ENCODE measurements around the gene SRRM5. TPM values are rescaled to one million over a fixed set of nuclear protein-coding genes. Genes with fewer than 3 reads are reported as not detected.

SRRM5 gene
- total RNA-seq, 4 donors from 2014 or later: 1.2 to 2.7 (median 2.5) TPM; not detected in 1

DNA sequence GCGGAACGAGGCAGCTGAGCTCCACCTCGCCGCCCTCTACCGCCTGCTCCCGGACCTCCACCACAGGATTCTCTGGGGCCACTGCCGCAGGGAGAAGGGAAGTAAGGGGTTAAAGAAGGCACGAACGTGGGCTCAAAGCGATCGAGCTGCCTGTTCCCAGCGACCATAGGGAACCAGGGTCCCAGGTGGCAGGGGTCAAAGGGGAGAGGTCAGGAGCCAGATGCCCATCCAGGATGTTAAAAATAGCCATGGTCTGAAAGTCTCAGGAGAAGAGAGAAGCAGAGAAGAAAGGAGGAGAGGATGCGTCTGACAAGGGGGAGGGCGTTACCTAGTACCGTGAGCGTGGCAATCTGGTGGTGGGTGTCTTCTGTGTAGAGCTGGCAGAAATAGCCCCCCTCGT, 14.9 kb downstream of the SRRM5 start:
- Histone ChIP-seq H3K36me3 (no peaks in the 10 kb centered on the region), H3K4me1 (no peaks in the 10 kb centered on the region), H3K4me3 (no peak overlapping the region), H3K9me3 (no peaks in the 10 kb centered on the region), H3K27me3 (no peaks in the 10 kb centered on the region), H3K27ac (no peak overlapping the region)
- DNase-seq: no peak
- no peak for TF ChIP-seq POLR2A (IDR thresholded peaks at IDR 0.05)
- TF ChIP-seq, protein P1, sequence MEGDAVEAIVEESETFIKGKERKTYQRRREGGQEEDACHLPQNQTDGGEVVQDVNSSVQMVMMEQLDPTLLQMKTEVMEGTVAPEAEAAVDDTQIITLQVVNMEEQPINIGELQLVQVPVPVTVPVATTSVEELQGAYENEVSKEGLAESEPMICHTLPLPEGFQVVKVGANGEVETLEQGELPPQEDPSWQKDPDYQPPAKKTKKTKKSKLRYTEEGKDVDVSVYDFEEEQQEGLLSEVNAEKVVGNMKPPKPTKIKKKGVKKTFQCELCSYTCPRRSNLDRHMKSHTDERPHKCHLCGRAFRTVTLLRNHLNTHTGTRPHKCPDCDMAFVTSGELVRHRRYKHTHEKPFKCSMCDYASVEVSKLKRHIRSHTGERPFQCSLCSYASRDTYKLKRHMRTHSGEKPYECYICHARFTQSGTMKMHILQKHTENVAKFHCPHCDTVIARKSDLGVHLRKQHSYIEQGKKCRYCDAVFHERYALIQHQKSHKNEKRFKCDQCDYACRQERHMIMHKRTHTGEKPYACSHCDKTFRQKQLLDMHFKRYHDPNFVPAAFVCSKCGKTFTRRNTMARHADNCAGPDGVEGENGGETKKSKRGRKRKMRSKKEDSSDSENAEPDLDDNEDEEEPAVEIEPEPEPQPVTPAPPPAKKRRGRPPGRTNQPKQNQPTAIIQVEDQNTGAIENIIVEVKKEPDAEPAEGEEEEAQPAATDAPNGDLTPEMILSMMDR (IDR thresholded peaks at IDR 0.05): no peak

DNA sequence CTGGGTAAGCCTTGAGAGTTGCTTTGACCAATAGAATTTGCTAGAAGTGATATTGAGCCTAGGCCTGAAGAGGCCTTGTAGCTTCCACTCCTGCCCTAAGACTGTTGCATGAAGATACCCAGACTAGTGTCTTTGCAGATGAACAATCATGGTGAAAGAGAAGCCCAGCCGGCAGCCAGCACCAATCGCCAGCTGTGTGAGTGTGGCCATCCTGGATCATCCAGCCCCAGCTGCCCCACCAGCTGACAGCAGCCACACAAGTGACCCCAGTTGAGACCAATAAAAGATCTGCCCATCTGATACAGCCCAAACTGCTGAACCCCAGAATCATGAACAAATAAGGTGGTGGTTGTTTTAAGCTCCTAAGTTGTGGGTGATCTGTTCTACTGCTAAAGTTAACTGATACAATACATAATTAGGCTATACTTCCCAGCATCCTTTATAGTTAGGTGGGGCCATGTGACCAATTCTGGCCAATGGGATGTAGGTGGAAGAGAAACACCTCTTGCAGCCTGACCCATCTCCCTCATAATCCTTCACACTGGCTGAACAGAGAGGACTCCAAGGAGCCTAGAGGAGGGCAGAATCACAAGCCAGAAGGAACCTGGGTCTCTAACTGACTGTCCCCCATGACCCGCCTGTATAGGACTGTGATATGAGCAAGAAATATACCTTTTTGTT, 16.9 kb downstream of the SRRM5 start:
- no peak overlapping the region for H3K4me3 ChIP-seq
- no peaks in the 10 kb centered on the region for H3K27me3 ChIP-seq
- no peaks in the 10 kb centered on the region for H3K4me1 ChIP-seq
- no peaks in the 10 kb centered on the region for H3K9me3 ChIP-seq
- no peak overlapping the region for H3K27ac ChIP-seq
- H3K36me3 ChIP-seq: no peaks in the 10 kb centered on the region
- TF ChIP-seq POLR2A (IDR thresholded peaks at IDR 0.05): no peak
- TF ChIP-seq, protein P1 (IDR thresholded peaks at IDR 0.05): no peak
- DNase-seq: no peak

GRCh38 chr19:43631491-43631890, 19.6 kb downstream of the SRRM5 start:
- Histone ChIP-seq H3K27me3 (no peaks in the 10 kb centered on the region), H3K4me3 (no peak overlapping the region), H3K9me3 (no peaks in the 10 kb centered on the region), H3K4me1 (no peaks in the 10 kb centered on the region), H3K27ac (no peak overlapping the region), H3K36me3 (no peaks in the 10 kb centered on the region)
- TF ChIP-seq POLR2A (IDR thresholded peaks at IDR 0.05): no peak
- DNase-seq: no peak

DNA sequence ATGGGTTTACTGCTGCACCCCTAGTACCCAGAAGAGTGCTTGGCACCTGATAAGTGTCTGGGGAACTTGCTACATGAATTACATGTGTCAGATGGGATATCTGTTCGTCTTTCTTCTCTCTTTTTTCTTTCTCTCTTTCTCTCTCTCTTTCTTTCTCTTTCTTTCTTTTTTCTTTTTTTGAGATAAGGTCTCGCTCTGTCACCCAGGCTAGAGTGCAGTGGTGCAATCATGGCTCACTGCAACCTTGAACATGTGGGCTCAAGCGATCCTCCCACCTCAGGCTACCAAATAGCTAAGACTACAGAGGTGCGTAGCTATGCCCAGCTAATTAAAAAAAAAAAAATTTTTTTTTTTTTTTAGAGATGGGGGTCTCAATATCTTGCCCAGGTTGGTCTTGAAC, 21.6 kb downstream of the SRRM5 start:
- H3K36me3 ChIP-seq: no peaks in the 10 kb centered on the region
- no peak for DNase-seq
- TF ChIP-seq POLR2A (IDR thresholded peaks at IDR 0.05): no peak
- TF ChIP-seq, protein P1 (IDR thresholded peaks at IDR 0.05): no peak
- H3K4me1 ChIP-seq: no peaks in the 10 kb centered on the region
- no peak overlapping the region for H3K4me3 ChIP-seq
- H3K27me3 ChIP-seq: no peaks in the 10 kb centered on the region
- no peaks in the 10 kb centered on the region for H3K9me3 ChIP-seq
- no peak overlapping the region for H3K27ac ChIP-seq

DNA sequence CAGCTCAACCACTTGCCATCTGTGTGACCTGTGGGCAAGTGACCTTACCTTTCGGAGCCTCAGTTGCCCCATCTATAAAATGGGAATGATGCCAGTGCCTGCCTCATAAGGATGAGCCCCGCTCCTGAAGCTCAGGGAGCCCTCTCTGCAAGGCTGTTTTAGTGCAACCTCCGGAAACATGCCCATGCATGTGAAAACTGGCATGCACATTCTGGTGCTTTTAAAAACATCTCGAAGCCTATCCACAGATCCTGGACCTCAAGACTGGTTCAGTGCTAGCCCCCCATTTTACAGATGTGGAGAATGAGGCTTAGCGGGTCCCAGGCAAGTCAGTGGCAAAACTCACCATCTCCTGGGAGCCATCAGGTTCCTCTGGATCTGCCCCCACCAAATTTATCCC, 22.2 kb downstream of the SRRM5 start:
- TF ChIP-seq, protein P1 (IDR thresholded peaks at IDR 0.05): no peak
- TF ChIP-seq POLR2A (IDR thresholded peaks at IDR 0.05): no peak
- H3K9me3 ChIP-seq: no peaks in the 10 kb centered on the region
- no peak overlapping the region for H3K27ac ChIP-seq
- no peaks in the 10 kb centered on the region for H3K27me3 ChIP-seq
- peaks cover 0 to 2% (median 0%) of the 10 kb centered on the region in 4 donors for H3K4me1 ChIP-seq
- H3K36me3 ChIP-seq: no peaks in the 10 kb centered on the region
- no peak overlapping the region for H3K4me3 ChIP-seq
- DNase-seq: no peak

GRCh38 chr19:43634506-43634871, 22.6 kb downstream of the SRRM5 start:
- H3K4me3 ChIP-seq: no peak overlapping the region
- no peaks in the 10 kb centered on the region for H3K9me3 ChIP-seq
- H3K36me3 ChIP-seq: no peaks in the 10 kb centered on the region
- no peaks in the 10 kb centered on the region for H3K27me3 ChIP-seq
- no peak for DNase-seq
- H3K27ac ChIP-seq: no peak overlapping the region
- peaks cover 0 to 6% (median 0%) of the 10 kb centered on the region in 4 donors for H3K4me1 ChIP-seq
- TF ChIP-seq, protein P1 (IDR thresholded peaks at IDR 0.05): no peak
- no peak for TF ChIP-seq POLR2A (IDR thresholded peaks at IDR 0.05)
